SK-N-SH (cell line): ENCODE data around the gene CKMT2. TPM values are rescaled to one million over a fixed set of nuclear protein-coding genes. Genes with fewer than 3 reads are reported as not detected.

Experiments
- CTCF ChIA-PET: fragments of 300-600, 350-600 bp; formaldehyde crosslinking; extraction: SDS; loops from one replicate; lab custom pipeline; 2021; lab: Yijun Ruan, JAX
- POLR2A ChIA-PET: fragments of 350-600 bp; sonication (Branson Sonifier 250); formaldehyde crosslinking; extraction: SDS; loops from one replicate; lab custom pipeline; 2020; ENCODE audit warnings: antibody characterized with exemption, inconsistent platforms; lab: Yijun Ruan, JAX
- DNase-seq: peaks from one replicate; pipeline ENCODE4 v3.0.0; 2012
- H2AFZ ChIP-seq: fragments of 200-600 bp; sonication (generic); 2 replicates; pipeline ENCODE4 v1.8.1; 2016; ENCODE audit warnings: antibody characterized with exemption, mild to moderate bottlenecking, low read depth
- H3F3A ChIP-seq: fragments of 200-600 bp; sonication (generic); replicated peaks from 2 replicates; pipeline ENCODE3; 2016; ENCODE audit warnings: antibody characterized with exemption, mild to moderate bottlenecking; ENCODE audit not compliant: insufficient read depth
- H3K27ac ChIP-seq, 2 experiments: fragments of 200-500 bp in 1 of 2; fragments of 200-600 bp in 1 of 2; sonication (Bioruptor generic) in 1 of 2; sonication (generic), shearing (Covaris generic) in 1 of 2; 2 replicates each; pipeline versions ENCODE4 v1.5.1 to v1.6.1; 2014 to 2016; ENCODE audit warnings: low read depth in 2 of 2, inconsistent platforms in 1 of 2, low read length in 1 of 2, mild to moderate bottlenecking in 1 of 2, mixed read lengths in 1 of 2
- H3K27me3 ChIP-seq: fragments of 200-600 bp; sonication (generic), shearing (Covaris generic); 2 replicates; pipeline ENCODE4 v1.6.1; 2016; ENCODE audit warnings: mixed run types; ENCODE audit not compliant: insufficient read depth
- H3K36me3 ChIP-seq, 2 experiments: fragments of 200-500 bp in 1 of 2; fragments of 200-600 bp in 1 of 2; sonication (Bioruptor generic) in 1 of 2; sonication (generic) in 1 of 2; replicated peaks in 1 of 2; 2 replicates each; pipeline versions ENCODE3 to v1.5.1; 2014 to 2016; ENCODE audit warnings: low read length in 1 of 2, mild to moderate bottlenecking in 1 of 2; ENCODE audit not compliant: insufficient read depth in 2 of 2, control insufficient read depth in 1 of 2
- H3K4me1 ChIP-seq, 2 experiments: fragments of 200-500 bp in 1 of 2; fragments of 200-600 bp in 1 of 2; sonication (Bioruptor generic) in 1 of 2; sonication (generic), shearing (Covaris generic) in 1 of 2; 2 replicates each; pipeline versions ENCODE4 v1.5.1 to v1.6.1; 2014 to 2016; ENCODE audit warnings: low read depth in 1 of 2, low read length in 1 of 2, mixed run types in 1 of 2; ENCODE audit not compliant: insufficient read depth in 2 of 2, control insufficient read depth in 1 of 2
- H3K4me2 ChIP-seq: fragments of 200-600 bp; sonication (generic), shearing (Covaris generic); 2 replicates; pipeline ENCODE4 v1.6.1; 2017; ENCODE audit warnings: mixed run types
- H3K4me3 ChIP-seq, 2 experiments: fragments of 200-500 bp in 1 of 2; fragments of 200-600 bp in 1 of 2; sonication (Bioruptor generic) in 1 of 2; sonication (generic), shearing (Covaris generic) in 1 of 2; 2 replicates each; pipeline versions ENCODE4 v1.5.1 to v1.8.1; 2014 to 2016; ENCODE audit warnings: low read depth in 2 of 2, inconsistent platforms in 1 of 2, low read length in 1 of 2, mild to moderate bottlenecking in 1 of 2, mixed read lengths in 1 of 2, moderate library complexity in 1 of 2
- H3K79me2 ChIP-seq: fragments of 200-600 bp; sonication (generic); 2 replicates; pipeline ENCODE4 v1.8.1; 2017; ENCODE audit warnings: mild to moderate bottlenecking; ENCODE audit not compliant: insufficient read depth
- H3K9ac ChIP-seq: fragments of 200-600 bp; sonication (generic); 2 replicates; pipeline ENCODE4 v1.6.1; 2017; ENCODE audit warnings: mixed run types
- H3K9me2 ChIP-seq: fragments of 200-600 bp; sonication (generic); 2 replicates; pipeline ENCODE4 v1.6.1; 2017; ENCODE audit warnings: mixed run types
- H3K9me3 ChIP-seq: fragments of 200-600 bp; sonication (generic); 2 replicates; pipeline ENCODE4 v1.6.1; 2017; ENCODE audit warnings: mixed run types, mild to moderate bottlenecking, moderate library complexity
- H4K20me1 ChIP-seq: fragments of 200-600 bp; sonication (generic); 2 replicates; pipeline ENCODE4 v1.6.1; 2017; ENCODE audit warnings: mild to moderate bottlenecking, mixed run types; ENCODE audit not compliant: insufficient read depth
- CHD2 ChIP-seq: fragments of 150-350 bp; IDR thresholded peaks from 2 replicates; pipeline ENCODE4 v1.6.1; 2018; ENCODE audit warnings: low read length; ENCODE audit not compliant: partially characterized antibody
- GABPA ChIP-seq: IDR thresholded peaks from 2 replicates; pipeline ENCODE4 v1.4.0; 2012; ENCODE audit warnings: low read depth, mild to moderate bottlenecking
- SIN3A ChIP-seq: IDR thresholded peaks from 2 replicates; pipeline ENCODE4 v1.6.1; 2012; ENCODE audit warnings: low read depth, mild to moderate bottlenecking, low read length, moderate library complexity, borderline replicate concordance
- TCF12 ChIP-seq: IDR thresholded peaks from 2 replicates; pipeline ENCODE4 v1.4.0; 2012
- TEAD4 ChIP-seq: IDR thresholded peaks from 2 replicates; pipeline ENCODE4 v1.4.0; 2012; ENCODE audit warnings: mild to moderate bottlenecking, borderline replicate concordance; ENCODE audit not compliant: insufficient read depth
- YY1 ChIP-seq: IDR thresholded peaks from 2 replicates; pipeline ENCODE4 v1.4.0; 2012; ENCODE audit warnings: low read depth, mild to moderate bottlenecking
- WGBS: methylation state at CpG from one replicate; pipeline ENCODE4 v1.1.6; 2017; ENCODE audit warnings: low lambda C conversion rate; 5-methylcytosine and 5-hydroxymethylcytosine counted together
- polyA plus RNA-seq, 3 experiments: library from polyadenylated mRNA; depleted of rRNA; stranded (reverse); fragments of >200 nt; gene quantifications; 2 replicates each; pipeline ENCODE4 v1.2.3, GENCODE V29; 2012
- small RNA-seq, 7 experiments: library from RNA; depleted of rRNA; stranded (forward); fragments of <200 nt; gene quantifications; one replicate each; pipeline ENCODE3, GENCODE V24; 2012
- TF ChIP-seq, protein P1 (sequence below): fragments of 150-350 bp; IDR thresholded peaks from 2 replicates; pipeline ENCODE4 v1.6.1; 2017; ENCODE audit warnings: antibody characterized with exemption, low read length, low read depth, borderline replicate concordance

CKMT2 gene
- polyA plus RNA-seq, 1 of the 3 experiments (the other 2 are of a cell fraction), result not detected

DNA sequence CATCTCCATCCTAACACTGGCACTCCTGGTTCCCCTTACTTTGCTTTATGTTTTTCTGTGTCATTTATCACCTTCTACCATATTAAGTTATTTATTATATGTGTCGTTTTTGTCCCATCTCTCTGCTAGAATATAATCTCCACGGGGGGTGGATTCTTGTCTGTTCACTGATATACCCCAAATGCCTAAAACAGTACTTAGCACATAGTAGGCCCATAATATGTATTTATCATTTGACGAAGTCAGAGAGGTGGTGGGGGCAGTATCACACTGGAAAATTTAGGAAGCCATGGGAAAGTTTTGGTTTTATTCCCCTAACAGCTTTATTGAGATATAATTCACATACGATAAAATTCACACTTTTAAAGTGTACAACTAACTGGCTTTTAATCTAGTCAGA, 82.7 kb downstream of the CKMT2 start:
- 85% methylated on average over 4 of the region's 4 CpGs for WGBS
- Histone ChIP-seq H3K9me3 (no peaks in the 10 kb centered on the region), H3K36me3 (peaks cover 30 to 34% of the 10 kb centered on the region in 2 experiments), H3K4me1 (no peaks in the 10 kb centered on the region), H4K20me1 (no peaks in the 10 kb centered on the region), H3F3A (peaks cover 7% of the 10 kb centered on the region), H3K4me3 (no peak overlapping the region), H3K9ac (no peak overlapping the region), H3K4me2 (no peak overlapping the region), H2AFZ (no peak overlapping the region), H3K27me3 (no peaks in the 10 kb centered on the region), H3K27ac (no peak overlapping the region), H3K79me2 (no peaks in the 10 kb centered on the region), H3K9me2 (no peaks in the 10 kb centered on the region)
- ChIA-PET CTCF (interaction anchor here (0.9 to 1.3 kb wide), 2 partner anchors 11 to 16 kb away, joined by 3 to 4 read pairs; no protein-coding TSS in a partner anchor), POLR2A (interaction anchor here (0.6 kb wide), 1 partner anchor 113 kb away, joined by 3 read pairs; no protein-coding TSS in a partner anchor)
- no peak for DNase-seq
- TF ChIP-seq TCF12, result no peak
- TF ChIP-seq, protein P1, sequence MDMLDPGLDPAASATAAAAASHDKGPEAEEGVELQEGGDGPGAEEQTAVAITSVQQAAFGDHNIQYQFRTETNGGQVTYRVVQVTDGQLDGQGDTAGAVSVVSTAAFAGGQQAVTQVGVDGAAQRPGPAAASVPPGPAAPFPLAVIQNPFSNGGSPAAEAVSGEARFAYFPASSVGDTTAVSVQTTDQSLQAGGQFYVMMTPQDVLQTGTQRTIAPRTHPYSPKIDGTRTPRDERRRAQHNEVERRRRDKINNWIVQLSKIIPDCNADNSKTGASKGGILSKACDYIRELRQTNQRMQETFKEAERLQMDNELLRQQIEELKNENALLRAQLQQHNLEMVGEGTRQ, result no peak
- TF ChIP-seq SIN3A, result no peak
- no peak for TF ChIP-seq CHD2
- TF ChIP-seq GABPA, result no peak
- TF ChIP-seq TEAD4, result no peak
- TF ChIP-seq YY1, result no peak

Small RNA genes lying within 50 kb of the gene (small RNA-seq; reads per million reads assigned to genes)
- gene AC026436.1, result 0 to 0.39 (median 0) reads per million in 7 experiments

Other genes starting within 250 kb of the CKMT2 start
- gene ZCCHC9, start 68.3 kb downstream of the CKMT2 start, polyA plus RNA-seq (2012; rRNA removed), result 13.2 and 14.8 TPM in 2 replicates
- gene ACOT12, start 160.8 kb downstream of the CKMT2 start, polyA plus RNA-seq (2012; rRNA removed), result 0.07 and 0.19 TPM in 2 replicates